GM12878 (cell line): Measurements from ENCODE around the gene CCNC.

Experiments used
- BCL3 ChIP-seq: IDR thresholded peaks from 2 replicates; pipeline ENCODE4 v1.6.1; 2011; ENCODE audit warnings: borderline replicate concordance, low read depth, mild to moderate bottlenecking, moderate library complexity, low read length; ENCODE audit not compliant: insufficient read depth, poor library complexity, severe bottlenecking
- CTCF ChIP-seq, 3 experiments: IDR thresholded peaks in 2 of 3; conservative IDR thresholded peaks in 1 of 3; 2 replicates each; pipeline ENCODE4 v1.5.1; 2011; ENCODE audit warnings: low read depth in 3 of 3, low read length in 3 of 3, mild to moderate bottlenecking in 3 of 3, control low read depth in 2 of 3, moderate library complexity in 2 of 3, inconsistent platforms in 1 of 3, mixed read lengths in 1 of 3; ENCODE audit not compliant: control insufficient read depth in 2 of 3, insufficient read depth in 1 of 3; ENCODE audit errors: extremely low read depth in 1 of 3
- ETV6 ChIP-seq, 2 experiments: fragments of 450-650 bp in 1 of 2; IDR thresholded peaks in 1 of 2; conservative IDR thresholded peaks in 1 of 2; 2 replicates each; pipeline ENCODE4 v1.6.1; 2014; ENCODE audit warnings: antibody characterized with exemption in 1 of 2, borderline replicate concordance in 1 of 2, low read depth in 1 of 2, mild to moderate bottlenecking in 1 of 2, moderate library complexity in 1 of 2
- EZH2 ChIP-seq: IDR thresholded peaks from 2 replicates; pipeline ENCODE4 v1.6.1; 2012; ENCODE audit warnings: low read depth, mild to moderate bottlenecking, control low read depth, inconsistent platforms, low read length, borderline replicate concordance; ENCODE audit not compliant: control insufficient read depth
- NFIC ChIP-seq: IDR thresholded peaks from 2 replicates; pipeline ENCODE4 v1.6.1; 2012; ENCODE audit warnings: low read depth, mild to moderate bottlenecking, inconsistent platforms, low read length, moderate library complexity
- NFYB ChIP-seq: IDR thresholded peaks from 2 replicates; pipeline ENCODE4 v1.6.1; 2011; ENCODE audit warnings: low read depth, mild to moderate bottlenecking, low read length, improper control_type of control experiment, moderate library complexity; ENCODE audit not compliant: insufficient read depth
- SUZ12 ChIP-seq: fragments of 200-600 bp; sonication (generic); IDR thresholded peaks from one replicate; pipeline ENCODE4 v1.6.1; 2018; ENCODE audit warnings: antibody characterized with exemption, mild to moderate bottlenecking; ENCODE audit not compliant: unreplicated experiment
- USF1 ChIP-seq: IDR thresholded peaks from 2 replicates; pipeline ENCODE4 v1.6.1; 2011; ENCODE audit warnings: borderline replicate concordance, low read depth, mild to moderate bottlenecking, moderate library complexity, mixed read lengths, low read length; ENCODE audit not compliant: insufficient read depth; ENCODE audit errors: extremely low read length
- ZBED1 ChIP-seq: IDR thresholded peaks from 2 replicates; pipeline ENCODE4 v1.6.1; 2016; ENCODE audit warnings: borderline replicate concordance

GRCh38 chr6:99543968-99544367 lies 24.5 kb downstream of the CCNC start:
- TF ChIP-seq SUZ12: no peak
- no peak for TF ChIP-seq ETV6 (conservative IDR thresholded peaks at IDR 0.05 in 1 of 2, IDR thresholded peaks at IDR 0.05 in 1 of 2; ENCODE audit: borderline replicate concordance in 1 of 2, low read depth in 1 of 2)
- TF ChIP-seq EZH2: no peak
- no peak for TF ChIP-seq CTCF (IDR thresholded peaks at IDR 0.05 in 2 of 3, conservative IDR thresholded peaks at IDR 0.05 in 1 of 3; ENCODE audit: control insufficient read depth in 2 of 3, extremely low read depth in 1 of 3, insufficient read depth in 1 of 3, low read depth in 3 of 3, low read length in 3 of 3)
- TF ChIP-seq NFIC: no peak
- no peak for TF ChIP-seq NFYB
- TF ChIP-seq ZBED1: no peak
- no peak for TF ChIP-seq BCL3
- no peak for TF ChIP-seq USF1
